HG02759 (cell line): ENCODE data around the gene FOSL1.

Experiments
- ATAC-seq: cut with Tn5 transposase; IDR thresholded peaks from one replicate; pipeline ENCODE4 v1.9.1; 2021; ENCODE audit warnings: mild to moderate bottlenecking, moderate library complexity; ENCODE audit not compliant: unreplicated experiment

Gene FOSL1

GRCh38 chr11:65883058-65883761 lies 17.0 kb downstream of the FOSL1 start:
- no peak for ATAC-seq

DNA sequence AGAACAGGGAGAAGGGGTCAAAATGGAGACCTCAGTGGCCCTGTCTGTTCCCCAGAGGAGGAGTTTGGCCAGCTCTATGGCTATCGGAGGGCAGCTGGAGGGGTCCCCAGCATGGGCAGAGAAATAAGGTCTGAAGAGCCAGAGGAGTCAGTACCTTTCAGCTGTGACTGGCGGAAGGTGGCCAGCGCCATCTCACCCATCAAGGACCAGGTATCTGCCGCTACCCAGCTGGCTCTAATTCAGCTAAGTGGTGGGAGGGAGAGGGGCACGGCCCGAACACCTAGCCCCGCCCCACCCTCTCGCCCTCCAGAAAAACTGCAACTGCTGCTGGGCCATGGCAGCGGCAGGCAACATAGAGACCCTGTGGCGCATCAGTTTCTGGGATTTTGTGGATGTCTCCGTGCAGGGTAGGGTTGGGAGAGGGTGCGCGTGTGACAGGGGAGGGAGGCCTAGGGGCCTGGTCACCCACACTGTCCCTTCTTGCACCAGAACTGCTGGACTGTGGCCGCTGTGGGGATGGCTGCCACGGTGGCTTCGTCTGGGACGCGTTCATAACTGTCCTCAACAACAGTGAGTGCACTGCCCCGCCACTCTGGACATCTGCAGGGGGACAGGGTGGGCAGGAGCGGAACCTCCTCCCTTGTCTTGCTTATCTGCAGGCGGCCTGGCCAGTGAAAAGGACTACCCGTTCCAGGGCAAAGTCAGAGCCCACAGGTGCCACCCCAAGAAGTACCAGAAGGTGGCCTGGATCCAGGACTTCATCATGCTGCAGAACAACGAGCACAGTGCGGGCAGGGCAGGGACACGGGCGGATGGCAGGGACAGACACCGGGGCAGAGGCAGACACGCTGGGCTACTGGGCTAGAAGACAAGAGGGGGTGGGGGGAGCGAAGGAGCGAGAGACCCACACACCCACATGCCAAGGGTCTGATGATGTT lies 17.8 kb downstream of the FOSL1 start:
- ATAC-seq = no peak

- no peak for ATAC-seq
Observed at GRCh38 chr11:65880844-65881421, 19.3 kb downstream of the FOSL1 start.

- ATAC-seq = no peak
Observed at GRCh38 chr11:65880027-65880426, 20.2 kb downstream of the FOSL1 start.

DNA sequence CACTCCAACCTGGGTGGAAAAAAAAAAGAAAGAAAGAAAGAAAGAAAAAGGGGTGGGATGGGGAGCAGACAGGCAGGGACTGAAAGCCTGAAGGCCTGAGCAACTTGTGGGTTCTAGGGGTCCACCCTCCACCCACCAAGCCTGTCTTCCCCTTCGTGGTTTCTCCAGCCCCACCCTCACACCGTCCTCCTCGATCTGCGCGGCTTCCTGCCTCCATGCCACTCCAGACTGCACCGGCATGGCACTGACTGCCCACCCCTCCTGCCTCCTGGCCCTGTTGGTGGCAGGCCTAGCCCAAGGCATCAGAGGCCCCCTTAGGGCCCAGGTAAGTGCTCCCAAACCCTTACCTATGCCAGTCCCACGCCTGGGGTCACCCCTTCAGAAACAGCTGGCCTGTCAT lies 20.6 kb downstream of the FOSL1 start, which contains the start of gene CTSW:
Gene CTSW, plus strand, starts transcription at position 221 of the 400 bp plus-strand sequence. Its CDS starts 18 bp downstream, at position 239.
- no peak for ATAC-seq

DNA sequence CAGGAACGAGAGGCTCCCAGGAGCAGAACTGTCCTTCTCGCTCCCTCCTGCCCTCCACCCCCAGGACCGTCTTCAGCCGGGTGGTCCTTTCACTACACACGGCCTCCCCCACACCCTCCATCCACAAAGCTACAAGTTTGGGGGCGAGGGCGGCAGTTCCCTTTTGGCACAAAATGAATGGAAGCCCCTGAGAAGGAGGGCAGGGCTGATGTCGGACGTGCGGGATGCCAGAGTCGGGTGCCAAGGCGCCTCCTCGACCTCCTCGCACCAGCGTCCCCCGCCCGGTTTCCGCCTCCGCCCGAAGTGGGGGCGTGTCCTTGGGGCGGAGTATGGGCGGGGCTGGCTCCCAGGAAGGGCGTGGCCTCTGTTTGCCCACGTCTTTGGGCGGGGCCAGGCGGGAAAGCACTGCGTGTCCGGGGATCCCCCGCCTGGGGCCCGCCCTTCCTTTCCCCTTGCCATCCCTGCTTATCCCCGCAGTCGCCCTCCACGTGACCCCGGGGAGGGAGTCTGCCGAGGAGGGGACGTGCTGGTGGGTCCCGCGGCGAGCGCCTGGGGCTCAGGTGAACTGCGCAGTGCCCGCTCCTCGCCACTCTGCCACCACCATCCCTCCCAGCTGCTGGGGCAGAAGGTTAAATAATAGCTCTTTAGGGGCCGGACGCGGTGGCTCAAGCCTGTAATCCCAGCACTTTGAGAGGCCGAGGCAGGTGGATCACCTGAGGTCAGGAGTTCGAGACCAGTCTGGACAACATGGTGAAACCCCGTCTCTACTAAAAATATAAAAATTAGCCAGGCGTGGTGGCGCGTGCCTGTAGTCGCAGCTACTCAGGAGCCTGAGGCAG lies 26.7 kb downstream of the FOSL1 start:
- ATAC-seq = peak; percentile 83

DNA sequence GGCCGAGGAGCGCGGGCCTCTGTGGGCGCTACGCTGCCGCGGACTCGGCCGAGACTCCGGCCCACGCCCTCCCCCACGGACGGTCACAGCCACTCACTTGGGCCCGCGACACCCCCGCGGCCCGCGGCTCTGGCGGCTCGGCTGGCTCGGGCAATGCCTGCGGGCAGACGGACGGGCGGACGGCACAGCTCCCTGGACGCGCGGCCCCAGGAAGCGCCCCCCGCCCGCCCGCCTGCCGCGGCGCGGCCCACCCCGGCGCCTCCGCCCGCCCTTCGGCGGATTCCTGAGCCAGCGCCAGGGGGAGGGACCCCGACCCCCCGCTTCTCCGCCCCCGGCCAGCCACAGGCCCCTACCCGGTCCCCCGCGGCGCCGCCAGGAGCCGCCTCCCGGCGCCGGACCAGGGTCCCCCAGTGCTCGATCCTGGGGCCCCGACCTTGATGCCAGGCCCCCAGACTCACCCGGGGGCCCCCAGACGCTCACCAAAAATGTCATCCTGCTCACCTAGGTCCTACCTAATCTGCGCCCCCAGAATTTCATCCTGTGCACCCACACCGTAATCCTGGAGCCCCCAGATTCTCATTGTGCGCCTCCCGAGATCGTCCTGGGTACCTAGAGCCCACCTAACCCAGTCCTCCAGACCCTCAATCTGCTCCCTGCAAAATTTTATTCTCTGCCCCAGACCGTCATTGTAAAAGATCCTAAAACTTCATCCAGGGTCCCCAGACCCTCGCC lies 27.4 kb downstream of the FOSL1 start, which contains the start of gene EFEMP2:
Gene EFEMP2, minus strand, starts transcription at position 215 of the 732 bp plus-strand sequence. CDS start 446 bp downstream, outside the sequence.
- ATAC-seq = no peak

- ATAC-seq = no peak
Observed at GRCh38 chr11:65871811-65872548, 28.2 kb downstream of the FOSL1 start.

GRCh38 chr11:65870706-65871681 lies 29.2 kb downstream of the FOSL1 start:
- ATAC-seq = no peak

DNA sequence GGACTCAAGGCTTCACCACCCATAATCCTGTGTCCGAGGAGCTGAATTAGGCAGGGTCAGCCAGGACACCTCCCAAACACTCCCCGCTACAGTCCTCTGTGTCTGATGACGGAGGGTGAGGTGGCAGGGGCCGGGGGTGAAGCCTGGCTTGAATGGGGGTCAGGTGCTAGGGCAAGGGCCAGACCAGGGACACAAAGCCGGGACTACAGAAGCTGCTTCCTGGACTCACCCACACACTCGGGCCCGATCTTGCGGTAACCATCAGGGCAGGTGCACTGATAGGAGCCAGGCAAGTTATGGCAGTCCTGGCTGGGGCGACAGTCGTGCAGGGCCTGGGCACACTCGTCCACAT lies 29.9 kb downstream of the FOSL1 start:
- ATAC-seq = no peak

- ATAC-seq = no peak
Observed at GRCh38 chr11:65869643-65870306, 30.4 kb downstream of the FOSL1 start.

GRCh38 chr11:65868907-65869306 lies 31.3 kb downstream of the FOSL1 start:
- no peak for ATAC-seq

DNA sequence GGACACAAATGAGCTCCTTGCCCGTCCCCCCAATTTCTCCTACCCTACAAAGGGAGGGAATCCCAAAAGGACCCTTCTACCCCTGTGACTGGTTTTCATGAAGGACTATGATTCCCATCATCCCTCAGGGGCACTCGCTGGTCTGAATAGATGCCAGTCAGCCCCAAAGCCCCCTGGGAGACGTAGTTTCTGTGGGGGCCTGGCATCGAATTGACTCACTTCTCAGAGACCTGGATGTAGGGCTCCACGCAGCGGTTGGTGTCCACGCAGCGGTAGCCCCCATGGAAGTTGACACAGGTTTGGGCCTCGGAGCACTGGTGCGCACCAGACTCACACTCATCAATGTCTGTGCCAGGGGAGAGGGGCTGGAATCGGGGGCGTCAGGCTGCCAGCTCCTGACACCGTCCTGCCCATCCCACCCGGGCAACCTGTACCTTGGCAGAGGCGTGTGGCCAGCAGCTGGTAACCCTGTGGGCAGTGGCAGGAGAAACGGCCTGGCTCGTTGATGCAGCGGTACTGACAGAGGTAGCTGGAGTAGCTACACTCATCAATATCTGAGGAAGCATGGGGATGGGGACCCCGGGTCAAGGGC lies 32.0 kb downstream of the FOSL1 start:
- no peak for ATAC-seq

DNA sequence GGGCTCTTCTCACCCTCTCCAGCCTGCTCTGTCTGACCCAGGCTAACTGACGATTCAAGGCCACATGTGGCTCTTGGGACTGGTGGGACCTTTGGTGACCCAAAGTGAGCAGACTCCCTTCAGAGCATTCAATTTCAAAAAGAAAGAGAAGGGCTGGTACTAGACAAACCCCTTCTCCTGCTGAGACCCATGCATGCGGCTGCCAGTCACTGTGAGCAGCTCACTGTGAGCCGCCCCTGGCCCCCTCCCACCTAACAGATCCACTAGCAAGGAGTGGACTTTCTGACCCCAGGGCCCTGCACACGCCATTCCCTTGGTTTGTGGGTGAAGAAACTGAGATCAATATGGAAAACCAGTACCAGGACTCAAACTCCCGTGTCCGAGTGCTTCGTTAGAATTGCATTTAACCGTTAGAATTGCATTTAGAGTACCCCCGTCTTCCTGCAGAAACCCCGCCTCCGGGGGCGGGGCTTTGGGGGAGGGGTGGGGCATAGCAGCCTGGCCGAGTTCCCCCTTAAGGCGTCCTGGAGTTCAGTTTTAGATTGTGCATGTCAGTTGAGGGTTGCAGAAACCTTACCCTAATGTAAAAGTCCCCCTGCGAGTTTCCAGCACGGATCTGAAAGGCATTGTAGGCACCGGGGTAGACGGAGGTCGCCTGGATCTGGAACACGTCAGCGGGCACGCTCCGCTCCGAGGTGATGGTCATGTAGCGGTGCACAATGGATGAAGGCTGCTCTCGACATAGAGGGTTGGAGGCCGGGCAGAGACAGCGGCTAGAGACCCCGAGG lies 32.7 kb downstream of the FOSL1 start:
- ATAC-seq = no peak

DNA sequence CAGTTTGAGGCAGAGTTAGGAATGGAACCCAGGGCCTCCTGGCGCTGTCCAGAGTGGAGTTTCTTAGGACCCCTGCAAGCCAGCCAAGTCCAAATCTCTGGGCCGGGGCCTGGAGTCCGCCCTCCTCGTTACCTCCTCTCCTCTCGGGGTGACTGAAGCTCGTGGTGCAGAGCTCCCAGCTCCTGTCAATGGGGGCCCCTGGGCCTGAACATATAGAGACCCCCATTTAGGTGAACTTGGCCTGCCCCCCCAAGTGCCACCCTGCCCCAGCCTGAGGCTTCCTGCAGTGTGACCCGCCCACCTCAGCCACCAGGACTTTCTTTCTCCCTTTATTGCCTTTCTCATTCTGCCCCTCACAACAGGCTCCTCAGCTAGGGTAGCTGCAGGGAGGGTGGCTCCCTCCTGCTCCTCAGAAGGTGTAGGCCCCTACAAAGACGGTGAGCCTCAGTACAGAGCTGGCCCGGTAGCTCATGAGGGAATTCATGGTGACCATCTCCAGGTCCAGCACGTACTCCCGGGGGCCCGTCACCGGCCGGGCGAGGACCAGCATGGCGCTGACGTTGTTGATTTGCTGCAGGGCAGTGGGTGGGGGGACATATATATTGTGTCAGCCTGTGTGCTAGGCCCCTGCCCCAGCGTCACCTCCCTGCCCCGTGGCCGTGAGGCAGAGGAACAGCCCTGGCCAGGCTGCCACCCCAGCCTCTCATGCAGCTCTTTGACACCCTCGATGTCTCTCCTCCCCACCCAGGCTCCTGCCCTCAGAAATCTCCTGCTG lies 33.5 kb downstream of the FOSL1 start:
- no peak for ATAC-seq
